MCF 10A (cell line): ENCODE results near the gene ITGB8. TPM values are rescaled to one million over a fixed set of nuclear protein-coding genes. Genes with fewer than 3 reads are reported as not detected.
"Not testable (repeated sequence)": the region's sequence is repeated elsewhere in the genome, so short reads cannot be mapped to it uniquely, and the experiment has no call there.

Experiments used
- BruUV-seq: library from RNA; stranded (reverse); fragments of 400-500 nt; replicated peaks from 2 replicates; lab custom pipeline; 2021; lab: Mats Ljungman, UMichigan
- CTCF ChIA-PET: fragments of 300-600 bp; sonication (Branson Sonifier 250); formaldehyde crosslinking; extraction: SDS; loops from one replicate; lab custom pipeline; 2021; ENCODE audit warnings: antibody characterized with exemption, inconsistent platforms; lab: Yijun Ruan, JAX
- POLR2A ChIA-PET: fragments of 300-600, 350-650 bp; sonication (Branson Sonifier 250); formaldehyde crosslinking; extraction: SDS; loops from one replicate; lab custom pipeline; 2020; ENCODE audit warnings: antibody characterized with exemption, inconsistent platforms; lab: Yijun Ruan, JAX
- DNase-seq: peaks from one replicate; pipeline ENCODE4 v3.0.0-alpha.2; 2018; ENCODE audit not compliant: unreplicated experiment
- H3K27ac Mint-ChIP-seq: one replicate; pipeline ENCODE4 v1.8.0; 2022; ENCODE audit warnings: mild to moderate bottlenecking, low read depth, mixed read lengths; ENCODE audit not compliant: unreplicated experiment
- H3K27me3 Mint-ChIP-seq: one replicate; pipeline ENCODE4 v1.8.0; 2022; ENCODE audit warnings: mixed read lengths; ENCODE audit not compliant: insufficient read depth, unreplicated experiment
- H3K36me3 Mint-ChIP-seq: one replicate; pipeline ENCODE4 v1.8.0; 2022; ENCODE audit warnings: mild to moderate bottlenecking, moderate library complexity, mixed read lengths; ENCODE audit not compliant: insufficient read depth, unreplicated experiment
- H3K4me1 Mint-ChIP-seq: one replicate; pipeline ENCODE4 v1.8.0; 2022; ENCODE audit warnings: mixed read lengths; ENCODE audit not compliant: insufficient read depth, unreplicated experiment
- H3K4me3 Mint-ChIP-seq: one replicate; pipeline ENCODE4 v1.8.0; 2022; ENCODE audit warnings: mild to moderate bottlenecking, moderate library complexity, mixed read lengths; ENCODE audit not compliant: unreplicated experiment
- H3K9me3 Mint-ChIP-seq: one replicate; pipeline ENCODE4 v1.8.0; 2022; ENCODE audit warnings: mixed read lengths; ENCODE audit not compliant: unreplicated experiment
- intact Hi-C: fragments of 100-400 bp; cut with micrococcal nuclease; formaldehyde crosslinking; loops from 2 replicates; pipeline ENCODE4 v1.14.1; 2022
- total RNA-seq: library from RNA; stranded (reverse); gene quantifications from 2 replicates; pipeline ENCODE4 v1.2.3, GENCODE V29; 2022
- TF ChIP-seq, protein P1 (sequence below): fragments of 200-600 bp; IDR thresholded peaks from one replicate; pipeline ENCODE4 v1.8.0; 2022; ENCODE audit warnings: antibody characterized with exemption, mild to moderate bottlenecking; ENCODE audit not compliant: unreplicated experiment

The ITGB8 gene
- total RNA-seq, 1 experiment from 2014 or later, result 38.1 TPM

DNA sequence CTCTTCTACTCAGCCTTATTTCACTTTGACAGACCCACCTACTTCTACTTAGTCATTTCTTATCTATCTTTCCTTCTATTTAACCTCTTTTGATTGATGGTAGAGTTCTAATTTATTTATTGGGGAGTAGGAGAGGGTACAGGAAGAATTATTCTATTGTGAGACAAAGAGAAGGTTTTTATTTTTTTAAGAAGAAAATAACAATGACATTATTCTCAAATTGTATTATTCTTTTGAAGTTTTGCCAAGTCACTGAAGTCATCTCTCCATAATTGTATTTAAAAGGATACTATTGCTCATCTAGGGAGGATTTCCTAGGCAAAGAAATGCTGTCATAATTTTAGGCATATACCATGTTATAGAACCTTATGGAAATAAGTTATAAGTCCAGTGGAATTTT is 52.7 kb downstream of the ITGB8 start:
- TF ChIP-seq, protein P1, sequence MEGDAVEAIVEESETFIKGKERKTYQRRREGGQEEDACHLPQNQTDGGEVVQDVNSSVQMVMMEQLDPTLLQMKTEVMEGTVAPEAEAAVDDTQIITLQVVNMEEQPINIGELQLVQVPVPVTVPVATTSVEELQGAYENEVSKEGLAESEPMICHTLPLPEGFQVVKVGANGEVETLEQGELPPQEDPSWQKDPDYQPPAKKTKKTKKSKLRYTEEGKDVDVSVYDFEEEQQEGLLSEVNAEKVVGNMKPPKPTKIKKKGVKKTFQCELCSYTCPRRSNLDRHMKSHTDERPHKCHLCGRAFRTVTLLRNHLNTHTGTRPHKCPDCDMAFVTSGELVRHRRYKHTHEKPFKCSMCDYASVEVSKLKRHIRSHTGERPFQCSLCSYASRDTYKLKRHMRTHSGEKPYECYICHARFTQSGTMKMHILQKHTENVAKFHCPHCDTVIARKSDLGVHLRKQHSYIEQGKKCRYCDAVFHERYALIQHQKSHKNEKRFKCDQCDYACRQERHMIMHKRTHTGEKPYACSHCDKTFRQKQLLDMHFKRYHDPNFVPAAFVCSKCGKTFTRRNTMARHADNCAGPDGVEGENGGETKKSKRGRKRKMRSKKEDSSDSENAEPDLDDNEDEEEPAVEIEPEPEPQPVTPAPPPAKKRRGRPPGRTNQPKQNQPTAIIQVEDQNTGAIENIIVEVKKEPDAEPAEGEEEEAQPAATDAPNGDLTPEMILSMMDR, result no peak
- Mint-ChIP-seq H3K4me3 (no peak overlapping the region), H3K36me3 (peaks cover 89% of the 10 kb centered on the region), H3K27me3 (no peaks in the 10 kb centered on the region), H3K27ac (no peak overlapping the region), H3K9me3 (no peaks in the 10 kb centered on the region), H3K4me1 (peaks cover 9% of the 10 kb centered on the region)
- POLR2A ChIA-PET, result no interaction called here
- CTCF ChIA-PET, result no interaction called here
- no peak for DNase-seq
- intact Hi-C loops, result no loop called here
- no TSS peak for BruUV-seq

DNA sequence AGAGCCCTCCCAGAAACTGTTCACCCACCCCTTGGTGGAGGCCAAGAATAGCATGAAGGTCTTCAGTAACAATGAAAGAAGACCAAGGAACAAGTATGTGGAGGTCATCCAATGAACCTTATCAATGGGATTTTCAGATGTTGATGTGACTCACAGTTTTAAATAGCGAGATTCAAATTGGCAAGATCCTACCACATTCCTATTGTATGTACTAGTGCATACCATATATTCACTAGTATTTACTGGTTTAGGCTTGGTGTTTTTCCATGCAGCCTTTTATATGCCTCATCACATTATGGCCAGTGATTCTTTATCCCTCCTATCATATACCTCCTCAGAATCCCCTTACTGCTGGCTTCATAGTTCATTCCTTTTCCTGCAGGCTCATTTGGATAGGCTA is 54.4 kb downstream of the ITGB8 start:
- POLR2A ChIA-PET, result interaction anchor here (1.0 to 1.3 kb wide), 3 partner anchors 9 to 57 kb away, joined by 3 to 5 read pairs (median 5); no protein-coding TSS in a partner anchor
- TF ChIP-seq, protein P1, result no peak
- Mint-ChIP-seq H3K27ac (peak overlapping the region; percentile 20), H3K9me3 (no peaks in the 10 kb centered on the region), H3K27me3 (no peaks in the 10 kb centered on the region), H3K4me3 (no peak overlapping the region), H3K36me3 (peaks cover 88% of the 10 kb centered on the region), H3K4me1 (peaks cover 9% of the 10 kb centered on the region)
- DNase-seq, result no peak
- CTCF ChIA-PET, result interaction anchor here (0.5 kb wide), 1 partner anchor 449 kb away, joined by 5 read pairs; no protein-coding TSS in a partner anchor
- no TSS peak for BruUV-seq
- intact Hi-C loops, result no loop called here

DNA sequence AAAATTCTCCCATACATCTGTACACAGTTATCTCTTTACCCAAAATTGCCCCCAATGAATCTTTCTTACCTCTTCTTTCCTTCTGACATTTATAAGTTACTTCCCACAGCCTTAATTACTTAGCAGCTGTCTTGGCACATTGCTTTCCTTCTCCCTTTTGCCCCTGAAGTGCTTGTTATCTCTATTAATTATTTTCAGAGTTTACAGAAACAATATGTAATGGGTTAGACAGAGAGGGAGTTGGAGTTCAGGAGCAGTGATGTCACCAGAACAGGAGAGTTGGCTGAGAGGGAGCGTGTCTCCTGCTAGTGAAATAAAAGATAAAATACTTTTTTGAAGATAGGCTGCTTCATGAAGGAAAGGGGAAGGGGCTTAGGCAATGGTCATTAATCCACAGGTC is 57.4 kb downstream of the ITGB8 start:
- Mint-ChIP-seq H3K27me3 (no peaks in the 10 kb centered on the region), H3K36me3 (peaks cover 75% of the 10 kb centered on the region), H3K4me1 (peaks cover 18% of the 10 kb centered on the region), H3K4me3 (no peak overlapping the region), H3K9me3 (no peaks in the 10 kb centered on the region), H3K27ac (no peak overlapping the region)
- ChIA-PET CTCF (interaction anchor here (0.7 kb wide), 1 partner anchor 1875 kb away, joined by 3 read pairs; no protein-coding TSS in a partner anchor), POLR2A (interaction anchor here (0.6 kb wide), 1 partner anchor 9 kb away, joined by 4 read pairs; no protein-coding TSS in a partner anchor)
- intact Hi-C loops, result no loop called here
- BruUV-seq, result no TSS peak
- DNase-seq, result no peak
- TF ChIP-seq, protein P1, result no peak

DNA sequence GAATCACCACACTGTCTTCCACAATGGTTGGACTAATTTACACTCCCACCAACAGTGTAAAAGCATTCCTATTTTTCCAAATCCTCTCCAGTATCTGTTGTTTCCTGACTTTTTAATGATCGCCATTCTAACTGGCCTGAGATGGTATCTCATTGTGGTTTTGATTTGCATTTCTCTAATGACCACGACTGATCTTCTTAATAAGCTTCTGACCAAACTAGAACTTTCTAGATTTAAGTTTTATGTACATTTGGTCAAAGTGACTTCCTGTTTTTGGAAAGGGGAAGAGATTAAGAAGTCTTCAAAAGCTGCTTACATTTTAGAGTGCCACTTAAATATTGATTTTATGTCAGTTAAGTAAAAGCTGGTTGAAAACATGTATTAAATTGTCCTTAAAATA is 58.5 kb downstream of the ITGB8 start:
- Mint-ChIP-seq H3K36me3 (peaks cover 76% of the 10 kb centered on the region), H3K4me1 (peaks cover 26% of the 10 kb centered on the region)
- CTCF ChIA-PET, H3K27me3 Mint-ChIP-seq, BruUV-seq, intact Hi-C loops, H3K9me3 Mint-ChIP-seq, DNase-seq, H3K27ac Mint-ChIP-seq, H3K4me3 Mint-ChIP-seq: not testable (repeated sequence)
- POLR2A ChIA-PET, result interaction anchor here (0.9 to 1.1 kb wide), 2 partner anchors 11 to 59 kb away, joined by 3 to 4 read pairs; partner anchors contain the start of gene ITGB8
